Common myeloid progenitor, CD34-positive (primary cell): Measurements from ENCODE around the gene SLC6A13.

ENCODE experiments used
- CTCF ChIA-PET: fragments of 350-600 bp; sonication (Branson Sonifier 250); formaldehyde crosslinking; loops from one replicate; lab custom pipeline; 2021; ENCODE audit warnings: antibody characterized with exemption; lab: Charles Lee
- POLR2A ChIA-PET: fragments of 350-600 bp; sonication (Branson Sonifier 250); formaldehyde crosslinking; loops from one replicate; lab custom pipeline; 2021; ENCODE audit warnings: antibody characterized with exemption; lab: Charles Lee
- DNase-seq, 3 donors: peaks; one replicate each; pipeline versions ENCODE4 v3.0.0 to v3.0.0-alpha.2; 2013
- H3K27ac ChIP-seq, 2 experiments: 1 replicate in 1 of 2; 2 replicates in 1 of 2; pipeline ENCODE4 v1.7.0; 2013; ENCODE audit warnings: inconsistent platforms in 2 of 2, low read length in 2 of 2, mild to moderate bottlenecking in 2 of 2, low read depth in 1 of 2, moderate library complexity in 1 of 2; ENCODE audit not compliant: severe bottlenecking in 2 of 2, insufficient read depth in 1 of 2, poor library complexity in 1 of 2
- H3K27me3 ChIP-seq, 5 experiments: replicated peaks in 2 of 5; 1 replicate in 3 of 5; 2 replicates in 2 of 5; pipeline versions ENCODE4 v1.6.1 to v1.7.0; 2013; ENCODE audit warnings: low read length in 4 of 5, mild to moderate bottlenecking in 2 of 5, moderate library complexity in 2 of 5, inconsistent platforms in 1 of 5; ENCODE audit not compliant: insufficient read depth in 5 of 5, control insufficient read depth in 4 of 5
- H3K36me3 ChIP-seq, 4 experiments: 1 replicate in 2 of 4; 2 replicates in 2 of 4; pipeline versions ENCODE4 v1.6.1 to v1.7.0; 2013; ENCODE audit warnings: low read length in 3 of 4, control low read depth in 1 of 4, mild to moderate bottlenecking in 1 of 4; ENCODE audit not compliant: control insufficient read depth in 4 of 4, insufficient read depth in 4 of 4
- H3K4me1 ChIP-seq, 4 experiments: 1 replicate in 3 of 4; 2 replicates in 1 of 4; pipeline versions ENCODE4 v1.6.1 to v1.7.1; 2013; ENCODE audit warnings: low read length in 3 of 4, mild to moderate bottlenecking in 3 of 4, control low read depth in 1 of 4, inconsistent platforms in 1 of 4, moderate library complexity in 1 of 4; ENCODE audit not compliant: control insufficient read depth in 4 of 4, insufficient read depth in 4 of 4; ENCODE audit errors: control extremely low read depth in 1 of 4
- H3K4me3 ChIP-seq, 7 experiments: 1 replicate in 4 of 7; 2 replicates in 3 of 7; pipeline versions ENCODE4 v1.5.1 to v1.7.0; 2013; ENCODE audit warnings: mild to moderate bottlenecking in 7 of 7, low read length in 6 of 7, moderate library complexity in 6 of 7, inconsistent platforms in 2 of 7, low read depth in 2 of 7, control low read depth in 1 of 7; ENCODE audit not compliant: insufficient read depth in 4 of 7, control insufficient read depth in 1 of 7; ENCODE audit errors: extremely low read depth in 1 of 7
- H3K9me3 ChIP-seq, 5 experiments: 1 replicate in 4 of 5; 2 replicates in 1 of 5; pipeline versions ENCODE4 v1.6.1 to v1.7.1; 2013; ENCODE audit warnings: low read length in 4 of 5, mild to moderate bottlenecking in 2 of 5, inconsistent platforms in 1 of 5, low read depth in 1 of 5, moderate library complexity in 1 of 5; ENCODE audit not compliant: control insufficient read depth in 4 of 5, insufficient read depth in 2 of 5; ENCODE audit errors: control extremely low read depth in 1 of 5
- WGBS: methylation state at CpG from one replicate; pipeline ENCODE4 v1.1.5; 2013; ENCODE audit not compliant: insufficient coverage; 5-methylcytosine and 5-hydroxymethylcytosine counted together

Gene SLC6A13

DNA sequence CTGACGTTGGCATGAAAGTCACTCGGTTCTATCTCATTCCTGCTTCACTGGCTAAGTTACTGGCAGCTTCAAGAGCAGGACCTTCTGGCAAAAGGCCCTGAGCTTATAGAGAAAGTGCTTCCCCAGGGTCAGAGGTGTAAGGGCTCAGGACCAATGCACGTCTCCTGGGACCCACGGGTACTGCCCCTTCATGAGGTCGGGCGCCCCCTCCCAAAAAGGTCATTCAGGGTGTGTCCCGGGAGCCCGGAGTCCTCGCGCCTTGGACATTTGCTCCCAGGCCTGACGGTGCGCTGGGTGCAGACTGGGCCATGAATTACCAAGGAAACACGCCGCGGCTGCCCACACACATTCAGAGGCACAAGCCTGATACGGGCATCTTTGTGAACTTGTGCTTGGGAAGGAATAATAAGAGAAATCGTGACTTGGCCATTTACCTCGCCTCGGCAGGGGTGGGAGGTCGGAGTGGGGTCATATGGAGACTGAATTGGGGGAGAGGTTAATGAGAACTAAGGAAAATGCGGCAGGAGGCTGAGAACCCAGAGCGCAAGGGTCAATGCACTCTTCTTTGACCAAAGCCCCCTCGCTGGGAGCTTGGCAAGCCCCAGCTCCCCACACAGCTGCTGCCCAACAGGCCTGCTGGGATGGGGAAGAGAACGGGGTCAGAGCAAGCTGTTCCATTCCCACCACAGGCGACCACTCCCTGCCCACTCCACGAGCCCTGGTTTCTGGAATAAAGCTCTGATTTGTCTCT, 33.0 kb downstream of the SLC6A13 start:
- Histone ChIP-seq H3K9me3 (no peaks in the 10 kb centered on the region), H3K4me3 (no peak overlapping the region), H3K4me1 (no peaks in the 10 kb centered on the region), H3K36me3 (no peaks in the 10 kb centered on the region), H3K27ac (no peak overlapping the region), H3K27me3 (peaks cover 0 to 12% (median 0%) of the 10 kb centered on the region in 5 experiments)
- WGBS = 85% methylated on average over 22 of the region's 26 CpGs
- DNase-seq = no peak
- POLR2A ChIA-PET = no interaction called here
- CTCF ChIA-PET = interaction anchor here (1.3 to 2.1 kb wide), 2 partner anchors 10 kb away, joined by 3 to 14 read pairs; no protein-coding TSS in a partner anchor

DNA sequence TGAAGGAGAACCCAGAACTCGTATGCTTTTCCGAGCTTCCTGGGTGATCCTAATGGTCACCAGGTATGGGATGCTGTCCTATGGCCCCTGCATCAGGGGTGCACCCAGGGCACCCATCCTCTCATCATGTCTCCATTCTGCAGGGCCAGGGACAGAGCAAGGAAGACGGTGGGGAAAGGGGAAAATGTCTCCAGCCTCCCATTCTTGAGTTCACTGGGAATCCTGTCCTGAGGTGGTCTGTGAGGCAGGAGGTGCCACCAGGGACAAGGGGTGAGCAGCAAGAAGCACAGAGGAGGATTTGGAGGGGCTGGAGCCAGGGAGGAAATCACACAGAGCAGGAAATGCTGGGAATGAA, 33.8 kb downstream of the SLC6A13 start:
- WGBS = 86% methylated on average over 3 of the region's 3 CpGs
- peaks cover 0 to 12% (median 0%) of the 10 kb centered on the region in 5 experiments for H3K27me3 ChIP-seq
- no peaks in the 10 kb centered on the region for H3K9me3 ChIP-seq
- ChIA-PET CTCF (interaction anchor here (2.1 kb wide), 1 partner anchor 9 kb away, joined by 14 read pairs; no protein-coding TSS in a partner anchor), POLR2A (no interaction called here)
- no peak for DNase-seq
- no peaks in the 10 kb centered on the region for H3K36me3 ChIP-seq
- no peaks in the 10 kb centered on the region for H3K4me1 ChIP-seq
- no peak overlapping the region for H3K27ac ChIP-seq
- H3K4me3 ChIP-seq = no peak overlapping the region

DNA sequence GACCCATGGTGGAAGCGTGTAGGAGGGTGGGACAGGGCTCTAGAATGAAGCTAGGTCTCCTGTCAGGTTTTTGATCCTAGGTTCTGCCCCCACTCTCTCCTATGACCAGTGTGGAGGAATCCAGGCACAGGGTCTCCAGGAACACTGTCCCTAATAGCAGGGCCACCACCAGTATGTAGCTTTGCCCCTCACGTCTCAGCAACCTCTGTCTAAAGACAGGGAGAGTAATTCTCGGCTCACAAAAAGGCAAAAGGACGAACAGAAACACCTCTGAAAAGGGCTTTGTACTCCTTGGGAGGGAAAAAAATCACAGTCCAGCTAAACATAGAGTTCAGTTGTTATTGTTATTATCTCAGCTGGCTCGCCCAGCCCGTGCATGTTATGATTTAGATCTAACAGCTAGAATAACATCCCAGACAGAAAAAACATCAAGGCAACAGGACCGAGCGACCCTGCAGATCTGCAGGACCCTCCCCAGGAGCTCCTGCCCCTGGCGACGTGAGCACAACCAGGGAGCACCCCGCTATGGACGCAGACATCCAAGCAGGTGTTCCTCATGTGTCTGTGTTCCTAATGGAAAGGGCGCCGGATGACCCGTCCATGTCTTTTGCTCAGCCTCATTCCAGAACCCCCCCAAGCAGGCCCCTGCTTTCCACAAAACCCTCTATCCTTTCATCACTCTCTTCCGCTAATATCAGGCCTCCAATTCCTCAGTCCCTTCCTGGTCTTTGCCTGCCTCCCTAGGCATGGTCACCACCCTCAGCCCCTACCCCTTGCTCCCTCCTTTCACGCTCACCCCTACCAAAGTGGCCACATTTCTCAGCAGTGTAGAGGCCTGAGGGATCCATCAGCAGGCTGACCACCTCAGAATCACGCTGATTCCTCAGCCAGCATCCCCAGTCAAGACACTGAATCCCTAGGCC, 34.5 kb downstream of the SLC6A13 start:
- no peaks in the 10 kb centered on the region for H3K4me1 ChIP-seq
- ChIA-PET CTCF (interaction anchor here (0.7 to 1.3 kb wide), 2 partner anchors 9 to 11 kb away, joined by 3 to 7 read pairs; no protein-coding TSS in a partner anchor), POLR2A (no interaction called here)
- no peaks in the 10 kb centered on the region for H3K9me3 ChIP-seq
- 90% methylated on average over 17 of the region's 18 CpGs for WGBS
- H3K4me3 ChIP-seq = no peak overlapping the region
- no peak overlapping the region for H3K27ac ChIP-seq
- H3K27me3 ChIP-seq = peaks cover 0 to 12% (median 0%) of the 10 kb centered on the region in 5 experiments
- H3K36me3 ChIP-seq = no peaks in the 10 kb centered on the region
- DNase-seq = no peak

DNA sequence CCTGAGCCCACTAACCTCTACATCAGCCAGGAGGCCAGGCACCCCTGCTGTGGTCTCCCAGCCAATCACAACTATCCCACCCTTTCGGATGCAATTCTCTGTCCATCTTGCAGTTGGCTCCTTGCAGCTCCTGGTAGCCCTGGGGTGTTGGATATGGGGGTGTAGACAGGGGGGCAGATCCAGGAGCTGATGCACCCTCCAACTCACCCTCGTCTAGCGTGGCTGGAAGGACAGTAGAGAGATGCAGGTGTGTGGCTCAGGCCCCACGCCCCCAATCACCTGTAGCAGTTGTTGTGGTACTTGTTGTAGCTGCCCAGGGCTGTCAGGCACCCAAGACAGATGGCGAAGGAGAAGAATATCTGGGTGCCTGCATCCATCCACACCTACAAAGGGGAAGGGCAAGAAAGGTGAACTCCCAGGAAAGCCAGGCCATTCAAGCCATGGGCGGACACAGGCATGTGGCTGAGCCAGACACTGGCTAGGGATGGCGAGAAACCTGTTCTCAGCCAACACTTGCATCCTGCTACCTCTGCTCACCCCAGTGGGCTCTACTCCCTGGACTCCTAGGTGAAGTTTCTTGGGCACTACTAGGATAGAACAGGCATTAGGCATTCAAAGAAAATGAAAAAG, 35.2 kb downstream of the SLC6A13 start:
- no peaks in the 10 kb centered on the region for H3K36me3 ChIP-seq
- ChIA-PET POLR2A (no interaction called here), CTCF (interaction anchor here (0.7 to 1.3 kb wide), 2 partner anchors 8 to 10 kb away, joined by 3 to 7 read pairs; no protein-coding TSS in a partner anchor)
- H3K9me3 ChIP-seq = no peaks in the 10 kb centered on the region
- WGBS = 88% methylated on average over 4 of the region's 7 CpGs
- no peaks in the 10 kb centered on the region for H3K4me1 ChIP-seq
- peaks cover 0 to 12% (median 0%) of the 10 kb centered on the region in 5 experiments for H3K27me3 ChIP-seq
- no peak overlapping the region for H3K27ac ChIP-seq
- H3K4me3 ChIP-seq = no peak overlapping the region
- no peak for DNase-seq

DNA sequence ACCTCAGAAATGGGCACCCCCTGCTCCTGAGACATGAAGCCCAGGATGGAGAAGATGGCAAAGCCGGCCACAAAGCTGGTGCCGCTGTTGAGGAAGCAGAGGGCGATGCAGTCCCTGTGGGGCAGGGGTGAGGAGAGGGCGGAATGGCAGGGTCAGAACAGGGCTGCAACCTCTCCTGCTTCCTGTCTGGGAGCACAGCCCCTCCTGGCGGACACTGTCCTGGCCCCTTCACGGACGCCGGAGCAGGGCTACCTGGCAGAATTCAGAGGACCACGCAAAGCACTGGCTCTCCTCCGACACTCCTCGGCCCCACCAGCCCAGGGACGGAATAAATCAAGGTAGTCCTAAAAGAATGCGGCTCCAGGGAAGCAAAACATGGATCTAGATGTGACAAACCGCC, 36.2 kb downstream of the SLC6A13 start:
- Histone ChIP-seq H3K9me3 (no peaks in the 10 kb centered on the region), H3K27ac (no peak overlapping the region), H3K4me1 (no peaks in the 10 kb centered on the region), H3K27me3 (peaks cover 0 to 12% (median 0%) of the 10 kb centered on the region in 5 experiments), H3K4me3 (no peak overlapping the region), H3K36me3 (no peaks in the 10 kb centered on the region)
- CTCF ChIA-PET = no interaction called here
- WGBS = 92% methylated on average over 12 of the region's 14 CpGs
- DNase-seq = no peak
- POLR2A ChIA-PET = no interaction called here

DNA sequence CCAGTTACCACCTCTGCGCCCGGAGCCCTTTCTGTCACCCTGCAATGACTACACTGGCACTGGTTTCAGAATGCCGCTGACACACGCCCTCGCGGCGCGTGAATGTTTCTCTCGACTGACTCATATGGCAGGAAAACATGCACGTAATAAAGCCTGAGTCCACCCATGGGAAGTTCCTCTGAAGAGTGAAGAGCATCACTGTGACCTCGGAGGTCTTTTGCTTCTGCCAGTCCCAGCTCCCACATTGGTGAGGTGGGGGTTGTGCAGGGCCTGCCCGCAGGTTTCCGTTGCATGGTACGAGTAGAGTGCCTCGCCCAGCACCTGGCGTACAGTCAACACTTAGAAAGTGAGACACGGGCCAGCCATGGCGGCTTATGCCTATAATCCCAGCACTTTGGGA, 37.6 kb downstream of the SLC6A13 start:
- Histone ChIP-seq H3K9me3 (no peaks in the 10 kb centered on the region), H3K4me3 (no peak overlapping the region), H3K27ac (no peak overlapping the region), H3K36me3 (no peaks in the 10 kb centered on the region), H3K27me3 (peaks cover 0 to 7% (median 0%) of the 10 kb centered on the region in 5 experiments), H3K4me1 (peaks cover 0 to 2% (median under 1%) of the 10 kb centered on the region in 4 experiments)
- WGBS = 90% methylated on average over 18 of the region's 18 CpGs
- POLR2A ChIA-PET = no interaction called here
- no peak for DNase-seq
- CTCF ChIA-PET = interaction anchor here (0.8 kb wide), 1 partner anchor 30 kb away, joined by 3 read pairs; no protein-coding TSS in a partner anchor
